ENCODE measurements around the gene DENND1C.

DENND1C gene

GRCh38 chr19:6481541-6482342 lies at the start of gene DENND1C:
Gene DENND1C, minus strand, starts transcription at chr19:6481787. Its CDS starts 92 bp downstream, at chr19:6481695.
- DNase-seq (ENCODE audit: low spot score): no peak

- DNase-seq (ENCODE audit: low spot score): peak; percentile 95
Measured at GRCh38 chr19:6530386-6531162, 49.0 kb upstream of the DENND1C start, which contains the start of gene TNFSF9. Gene TNFSF9, plus strand, starts transcription at chr19:6531026. Its CDS starts 11 bp downstream, at chr19:6531037.

- no peak for DNase-seq (ENCODE audit: low spot score)
Measured at GRCh38 chr19:6529937-6530385, 48.4 kb upstream of the DENND1C start.

GRCh38 chr19:6529351-6529750 lies 47.8 kb upstream of the DENND1C start:
- DNase-seq (ENCODE audit: low spot score): no peak

- DNase-seq (ENCODE audit: low spot score): no peak
Measured at GRCh38 chr19:6528544-6529121, 47.0 kb upstream of the DENND1C start.

GRCh38 chr19:6527893-6528543 lies 46.4 kb upstream of the DENND1C start:
- DNase-seq (ENCODE audit: low spot score): no peak

- DNase-seq (ENCODE audit: low spot score): no peak
Measured at GRCh38 chr19:6524311-6524710, 42.7 kb upstream of the DENND1C start.

GRCh38 chr19:6522712-6523111 lies 41.1 kb upstream of the DENND1C start:
- no peak for DNase-seq (ENCODE audit: low spot score)

- DNase-seq (ENCODE audit: low spot score): no peak
Measured at GRCh38 chr19:6521718-6522646, 40.4 kb upstream of the DENND1C start.

- DNase-seq (ENCODE audit: low spot score): peak; percentile 84
Measured at GRCh38 chr19:6519289-6519688, 37.7 kb upstream of the DENND1C start.

GRCh38 chr19:6518145-6518911 lies 36.7 kb upstream of the DENND1C start:
- DNase-seq (ENCODE audit: low spot score): no peak

- DNase-seq (ENCODE audit: low spot score): peak; percentile 91
Measured at GRCh38 chr19:6516659-6517291, 35.2 kb upstream of the DENND1C start.

GRCh38 chr19:6516018-6516658 lies 34.6 kb upstream of the DENND1C start:
- peak; percentile 98 for DNase-seq (ENCODE audit: low spot score)

- no peak for DNase-seq (ENCODE audit: low spot score)
Measured at GRCh38 chr19:6514926-6515544, 33.4 kb upstream of the DENND1C start.

- no peak for DNase-seq (ENCODE audit: low spot score)
Measured at GRCh38 chr19:6514089-6514488, 32.5 kb upstream of the DENND1C start.

- DNase-seq (ENCODE audit: low spot score): no peak
Measured at GRCh38 chr19:6510618-6511017, 29.0 kb upstream of the DENND1C start.

GRCh38 chr19:6509118-6509971 lies 27.8 kb upstream of the DENND1C start:
- no peak for DNase-seq (ENCODE audit: low spot score)

Measured in AG08395 (cell line).